Smooth muscle cell (in vitro differentiated cells): ENCODE data around the gene INPP5B. TPM values are rescaled to one million over a fixed set of nuclear protein-coding genes. Genes with fewer than 3 reads are reported as not detected.
"Not testable (repeated sequence)": the region's sequence is repeated elsewhere in the genome, so short reads cannot be mapped to it uniquely, and the experiment has no call there.

ENCODE experiments used
- DNase-seq: peaks from one replicate; lab custom pipeline; 2025; ENCODE audit not compliant: unreplicated experiment; lab: John Stamatoyannopoulos, UW
- H2AFZ ChIP-seq: fragments of 200-600 bp; sonication (generic); 2 replicates; pipeline ENCODE4 v1.6.0; 2016; ENCODE audit warnings: antibody characterized with exemption, low read depth, mild to moderate bottlenecking
- H3F3A ChIP-seq: fragments of 200-600 bp; sonication (generic); 2 replicates; pipeline ENCODE4 v1.6.0; 2017; ENCODE audit warnings: antibody characterized with exemption, low read depth
- H3K27ac ChIP-seq: fragments of 200-600 bp; sonication (generic); 2 replicates; pipeline ENCODE4 v1.5.1; 2016; ENCODE audit warnings: low read depth, mild to moderate bottlenecking
- H3K27me3 ChIP-seq: fragments of 200-600 bp; sonication (generic); 2 replicates; pipeline ENCODE4 v1.6.1; 2016; ENCODE audit warnings: low read depth, mild to moderate bottlenecking
- H3K36me3 ChIP-seq: fragments of 200-600 bp; sonication (generic); 2 replicates; pipeline ENCODE4 v1.5.1; 2016; ENCODE audit warnings: low read depth
- H3K4me1 ChIP-seq: fragments of 200-600 bp; sonication (generic); 2 replicates; pipeline ENCODE4 v1.5.1; 2016; ENCODE audit warnings: low read depth
- H3K4me2 ChIP-seq: fragments of 200-600 bp; sonication (generic); 2 replicates; pipeline ENCODE4 v1.6.0; 2016; ENCODE audit warnings: mild to moderate bottlenecking
- H3K4me3 ChIP-seq: fragments of 200-600 bp; sonication (generic); 2 replicates; pipeline ENCODE4 v1.5.1; 2016; ENCODE audit warnings: mild to moderate bottlenecking
- H3K79me2 ChIP-seq: fragments of 200-600 bp; sonication (generic); 2 replicates; pipeline ENCODE4 v1.6.0; 2016; ENCODE audit warnings: low read depth, mild to moderate bottlenecking
- H3K9ac ChIP-seq: fragments of 200-600 bp; sonication (generic); 2 replicates; pipeline ENCODE4 v1.6.0; 2016; ENCODE audit warnings: low read depth
- H3K9me3 ChIP-seq: fragments of 200-600 bp; sonication (generic); replicated peaks from 2 replicates; pipeline ENCODE4 v1.5.1; 2016; ENCODE audit warnings: low read depth
- H4K20me1 ChIP-seq: fragments of 200-600 bp; sonication (generic); 2 replicates; pipeline ENCODE4 v1.6.0; 2016; ENCODE audit warnings: low read depth
- WGBS: methylation state at CpG from one replicate; pipeline ENCODE4 v1.1.7; 2016; ENCODE audit warnings: low lambda C conversion rate; 5-methylcytosine and 5-hydroxymethylcytosine counted together
- polyA plus RNA-seq: library from polyadenylated mRNA; unstranded; fragments of >200 nt; fragmentation: Nextera tagmentation; extraction: Ambion mirVana; gene quantifications from 2 replicates; pipeline ENCODE4 v1.2.1, GENCODE V29; 2016
- total RNA-seq: library from RNA; depleted of rRNA; stranded (reverse); fragments of >200 nt; gene quantifications from 2 replicates; pipeline ENCODE4 v1.2.3, GENCODE V29; 2014
- TF ChIP-seq, protein P1 (sequence below): fragments of 200-600 bp; sonication (generic); IDR thresholded peaks from 2 replicates; pipeline ENCODE4 v1.5.1; 2017; ENCODE audit warnings: borderline replicate concordance, mild to moderate bottlenecking, antibody characterized with exemption; ENCODE audit not compliant: insufficient read depth, poor library complexity, severe bottlenecking

Gene INPP5B
- total and polyA plus RNA-seq, 2 experiments from 2014 or later: 6.7 to 11.0 TPM

DNA sequence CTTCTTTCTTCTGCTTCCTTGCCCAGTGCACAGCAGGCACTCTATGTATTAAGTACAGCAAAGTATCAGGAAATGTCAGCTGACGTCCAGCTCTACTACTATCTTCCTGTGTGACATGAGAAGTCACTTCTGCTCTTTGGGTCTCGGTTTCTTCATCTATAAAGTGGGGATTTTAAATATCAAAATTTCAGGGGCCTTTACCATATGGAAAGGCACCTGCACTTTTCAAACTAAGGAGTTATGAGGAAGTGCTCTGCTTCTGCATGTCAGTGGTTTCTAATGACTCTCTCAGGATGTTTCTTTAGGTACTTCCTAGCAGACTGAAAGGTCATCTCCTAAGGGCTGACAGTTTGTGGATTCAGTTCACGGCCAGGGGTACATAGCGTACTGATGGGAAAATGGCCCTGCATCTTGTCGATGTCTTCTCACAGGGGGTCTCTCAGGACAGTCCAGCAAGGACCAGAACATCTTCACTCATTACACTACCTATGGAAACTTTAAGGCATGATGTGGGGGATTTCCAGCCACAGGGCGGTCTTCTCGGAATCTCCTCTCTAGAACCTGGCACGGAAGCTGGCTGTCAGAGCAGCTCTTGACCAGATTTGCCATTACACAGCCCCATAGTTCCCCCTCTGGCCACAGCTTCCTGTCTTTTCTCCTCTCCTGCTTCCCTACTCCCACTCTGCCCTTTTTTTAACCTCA, 45.5 kb downstream of the INPP5B start:
- H4K20me1 ChIP-seq: no peaks in the 10 kb centered on the region
- no peak overlapping the region for H3K27ac ChIP-seq
- no peaks in the 10 kb centered on the region for H3K4me1 ChIP-seq
- peaks cover 9% of the 10 kb centered on the region for H3K36me3 ChIP-seq
- DNase-seq: no peak
- H3K9ac ChIP-seq: no peak overlapping the region
- no peak overlapping the region for H2AFZ ChIP-seq
- no peaks in the 10 kb centered on the region for H3K27me3 ChIP-seq
- WGBS: 90% methylated on average over 8 of the region's 8 CpGs
- H3K4me2 ChIP-seq: no peak overlapping the region
- TF ChIP-seq, protein P1, sequence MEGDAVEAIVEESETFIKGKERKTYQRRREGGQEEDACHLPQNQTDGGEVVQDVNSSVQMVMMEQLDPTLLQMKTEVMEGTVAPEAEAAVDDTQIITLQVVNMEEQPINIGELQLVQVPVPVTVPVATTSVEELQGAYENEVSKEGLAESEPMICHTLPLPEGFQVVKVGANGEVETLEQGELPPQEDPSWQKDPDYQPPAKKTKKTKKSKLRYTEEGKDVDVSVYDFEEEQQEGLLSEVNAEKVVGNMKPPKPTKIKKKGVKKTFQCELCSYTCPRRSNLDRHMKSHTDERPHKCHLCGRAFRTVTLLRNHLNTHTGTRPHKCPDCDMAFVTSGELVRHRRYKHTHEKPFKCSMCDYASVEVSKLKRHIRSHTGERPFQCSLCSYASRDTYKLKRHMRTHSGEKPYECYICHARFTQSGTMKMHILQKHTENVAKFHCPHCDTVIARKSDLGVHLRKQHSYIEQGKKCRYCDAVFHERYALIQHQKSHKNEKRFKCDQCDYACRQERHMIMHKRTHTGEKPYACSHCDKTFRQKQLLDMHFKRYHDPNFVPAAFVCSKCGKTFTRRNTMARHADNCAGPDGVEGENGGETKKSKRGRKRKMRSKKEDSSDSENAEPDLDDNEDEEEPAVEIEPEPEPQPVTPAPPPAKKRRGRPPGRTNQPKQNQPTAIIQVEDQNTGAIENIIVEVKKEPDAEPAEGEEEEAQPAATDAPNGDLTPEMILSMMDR: no peak
- H3K4me3 ChIP-seq: no peak overlapping the region
- no peaks in the 10 kb centered on the region for H3K9me3 ChIP-seq
- H3K79me2 ChIP-seq: no peaks in the 10 kb centered on the region
- H3F3A ChIP-seq: no peaks in the 10 kb centered on the region

DNA sequence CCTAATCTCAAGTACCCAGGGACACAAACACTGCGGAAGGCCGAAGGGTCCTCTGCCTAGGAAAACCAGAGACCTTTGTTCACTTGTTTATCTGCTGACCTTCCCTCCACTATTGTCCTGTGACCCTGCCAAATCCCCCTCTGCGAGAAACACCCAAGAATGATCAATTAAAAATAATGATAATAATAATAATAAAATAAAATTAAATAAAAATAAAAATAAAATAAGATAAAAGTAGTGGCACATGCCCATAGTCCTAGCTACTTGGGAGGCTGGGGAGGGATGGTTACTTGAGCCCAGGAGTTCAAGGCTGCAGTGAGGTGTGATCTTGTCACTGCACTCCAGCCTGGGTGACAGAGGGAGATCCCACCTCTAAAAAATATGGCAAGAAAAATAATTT, 49.3 kb downstream of the INPP5B start:
- H3K4me1 ChIP-seq, H3K4me2 ChIP-seq, H3K36me3 ChIP-seq, H2AFZ ChIP-seq, H3K79me2 ChIP-seq, H3K27ac ChIP-seq, H3K4me3 ChIP-seq, H3K9me3 ChIP-seq, H3K27me3 ChIP-seq, H3K9ac ChIP-seq, DNase-seq, H3F3A ChIP-seq, H4K20me1 ChIP-seq: not testable (repeated sequence)
- 98% methylated on average over 3 of the region's 3 CpGs for WGBS

DNA sequence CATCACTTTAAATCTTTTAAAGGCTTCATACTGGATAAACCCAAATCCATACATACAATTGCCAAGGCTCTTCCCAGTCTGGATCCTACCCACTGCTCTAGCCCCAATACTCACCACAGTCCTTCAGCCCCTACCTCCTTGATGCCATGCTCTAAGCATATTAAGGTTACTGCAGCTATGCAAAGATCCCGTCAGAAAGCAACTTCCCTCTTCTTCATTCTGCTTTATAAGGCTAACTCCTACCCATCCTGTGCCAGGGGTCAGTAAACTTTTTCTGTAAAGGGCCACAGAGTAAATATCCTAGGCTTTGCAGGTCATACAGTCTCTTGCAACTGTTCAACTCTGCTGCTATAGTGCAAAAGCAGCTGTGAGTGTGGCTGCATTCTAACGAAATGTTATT, 53.2 kb downstream of the INPP5B start:
- Histone ChIP-seq H3K4me2 (no peak overlapping the region), H3K27me3 (no peaks in the 10 kb centered on the region), H4K20me1 (no peaks in the 10 kb centered on the region), H2AFZ (no peak overlapping the region), H3K4me1 (no peaks in the 10 kb centered on the region), H3K9me3 (no peaks in the 10 kb centered on the region), H3K27ac (no peak overlapping the region), H3K79me2 (no peaks in the 10 kb centered on the region), H3K4me3 (no peak overlapping the region), H3K9ac (no peak overlapping the region), H3K36me3 (peaks cover 8% of the 10 kb centered on the region), H3F3A (no peaks in the 10 kb centered on the region)
- TF ChIP-seq, protein P1: no peak
- 96% methylated on average over 2 of the region's 2 CpGs for WGBS
- DNase-seq: no peak

DNA sequence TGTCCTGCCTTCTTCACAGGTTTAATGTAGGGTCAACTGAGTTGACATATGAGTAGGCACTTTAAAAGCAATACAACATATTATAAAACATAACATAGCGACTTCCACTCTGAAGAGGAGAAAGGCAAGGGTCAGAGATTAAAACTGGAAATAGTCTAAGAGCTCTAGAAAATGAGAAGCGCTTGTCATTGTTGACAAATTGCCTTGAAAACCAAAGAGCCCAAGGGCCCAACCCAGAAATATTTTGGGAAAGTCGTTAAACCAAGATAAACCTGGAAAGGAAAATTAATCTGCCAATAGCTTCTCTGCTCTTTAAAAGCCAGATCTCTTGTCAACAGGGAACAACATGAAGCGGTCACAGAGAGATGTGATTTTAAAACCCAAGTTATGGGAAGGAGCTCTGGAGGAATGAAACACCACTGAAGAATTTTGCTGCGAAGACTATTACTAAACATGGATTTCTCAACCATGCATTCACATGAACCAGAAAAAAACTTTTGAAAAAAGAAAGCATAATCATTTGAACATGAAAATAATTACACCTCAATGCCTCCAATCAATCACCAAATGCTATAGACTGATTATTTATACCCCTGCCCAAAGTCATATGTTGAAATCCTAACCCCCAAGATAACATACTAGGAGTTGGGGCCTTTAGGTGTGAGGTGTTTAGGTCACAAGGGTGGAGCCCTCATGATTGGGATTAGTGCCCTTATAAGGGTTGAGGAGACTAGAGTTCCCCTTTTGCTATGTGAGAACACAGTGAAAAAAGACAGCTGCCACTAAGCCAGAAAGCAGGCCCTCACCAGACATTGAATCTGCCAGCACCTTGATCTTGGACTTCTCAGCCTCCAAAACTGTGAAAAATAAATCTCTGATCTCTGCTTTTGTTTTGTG, 54.5 kb downstream of the INPP5B start:
- Histone ChIP-seq H2AFZ (no peak overlapping the region), H3K4me1 (no peaks in the 10 kb centered on the region), H4K20me1 (no peaks in the 10 kb centered on the region), H3K79me2 (no peaks in the 10 kb centered on the region), H3K9ac (no peak overlapping the region), H3K9me3 (no peaks in the 10 kb centered on the region), H3K4me3 (no peak overlapping the region), H3K27ac (peak overlapping the region; percentile 49), H3F3A (no peaks in the 10 kb centered on the region), H3K36me3 (peaks cover 16% of the 10 kb centered on the region), H3K27me3 (no peaks in the 10 kb centered on the region), H3K4me2 (peak overlapping the region; percentile 36)
- 56% methylated on average over 5 of the region's 5 CpGs for WGBS
- TF ChIP-seq, protein P1: no peak
- no peak for DNase-seq
